OCI-LY3 (cell line): ENCODE results near the gene TRRAP.
A peak's percentile ranks its signal among the peaks of the same experiment; 100 is the strongest.
"Not testable (repeated sequence)": the region's sequence is repeated elsewhere in the genome, so short reads cannot be mapped to it uniquely, and the experiment has no call there.

Experiments used
- H2AFZ ChIP-seq: fragments of 200-600, 300-600 bp; shearing (Covaris generic); 2 replicates; pipeline ENCODE4 v1.6.0; 2014; ENCODE audit warnings: antibody characterized with exemption, low read depth, low read length
- H3K27ac ChIP-seq: fragments of 200-600, 300-600 bp; sonication (generic); 2 replicates; pipeline ENCODE4 v1.5.1; 2014; ENCODE audit warnings: mild to moderate bottlenecking, low read length, moderate library complexity, mixed read lengths
- H3K27me3 ChIP-seq: fragments of 200-600, 300-600 bp; sonication (generic); 2 replicates; pipeline ENCODE4 v1.6.1; 2014; ENCODE audit warnings: low read depth, low read length, mixed read lengths
- H3K36me3 ChIP-seq: fragments of 200-600, 300-600 bp; sonication (generic); replicated peaks from 2 replicates; pipeline ENCODE3; 2014; ENCODE audit warnings: low read depth, low read length, mixed read lengths
- H3K4me1 ChIP-seq: fragments of 300-600, 200-600 bp; sonication (generic); 2 replicates; pipeline ENCODE4 v1.6.1; 2014; ENCODE audit warnings: low read length, mixed read lengths
- H3K4me2 ChIP-seq: fragments of 200-600, 300-600 bp; sonication (generic); 2 replicates; pipeline ENCODE4 v1.6.1; 2014; ENCODE audit warnings: low read length, mixed read lengths
- H3K4me3 ChIP-seq: fragments of 300-600, 200-600 bp; sonication (generic); 2 replicates; pipeline ENCODE4 v1.5.1; 2014; ENCODE audit warnings: antibody characterized with exemption, mild to moderate bottlenecking, low read length, moderate library complexity
- H3K79me2 ChIP-seq: fragments of 300-600, 200-600 bp; shearing (Covaris generic); 2 replicates; pipeline ENCODE4 v1.6.1; 2014; ENCODE audit warnings: mild to moderate bottlenecking, low read length, mixed read lengths
- H3K9ac ChIP-seq: fragments of 300-600, 200-600 bp; shearing (Covaris generic); 2 replicates; pipeline ENCODE4 v1.6.0; 2014; ENCODE audit warnings: mild to moderate bottlenecking, low read length, moderate library complexity
- H3K9me3 ChIP-seq: fragments of 200-600, 300-600 bp; shearing (Covaris generic); 2 replicates; pipeline ENCODE4 v1.6.1; 2014; ENCODE audit warnings: low read length, mixed read lengths; ENCODE audit not compliant: insufficient read depth
- H4K20me1 ChIP-seq: fragments of 200-600, 300-600 bp; sonication (generic); 2 replicates; pipeline ENCODE4 v1.6.1; 2016; ENCODE audit warnings: low read length, mixed read lengths; ENCODE audit not compliant: insufficient read depth
- EZH2phosphoT487 ChIP-seq: fragments of 200-600 bp; shearing (Covaris generic); IDR thresholded peaks from 2 replicates; pipeline ENCODE4 v1.6.1; 2018; ENCODE audit warnings: antibody characterized with exemption, mixed run types, low read depth
- TF ChIP-seq, protein P1 (sequence below): fragments of 200-600, 300-600 bp; sonication (generic); IDR thresholded peaks from 2 replicates; pipeline ENCODE4 v1.5.1; 2014; ENCODE audit warnings: antibody characterized with exemption, low read length, low read depth

TRRAP gene

DNA sequence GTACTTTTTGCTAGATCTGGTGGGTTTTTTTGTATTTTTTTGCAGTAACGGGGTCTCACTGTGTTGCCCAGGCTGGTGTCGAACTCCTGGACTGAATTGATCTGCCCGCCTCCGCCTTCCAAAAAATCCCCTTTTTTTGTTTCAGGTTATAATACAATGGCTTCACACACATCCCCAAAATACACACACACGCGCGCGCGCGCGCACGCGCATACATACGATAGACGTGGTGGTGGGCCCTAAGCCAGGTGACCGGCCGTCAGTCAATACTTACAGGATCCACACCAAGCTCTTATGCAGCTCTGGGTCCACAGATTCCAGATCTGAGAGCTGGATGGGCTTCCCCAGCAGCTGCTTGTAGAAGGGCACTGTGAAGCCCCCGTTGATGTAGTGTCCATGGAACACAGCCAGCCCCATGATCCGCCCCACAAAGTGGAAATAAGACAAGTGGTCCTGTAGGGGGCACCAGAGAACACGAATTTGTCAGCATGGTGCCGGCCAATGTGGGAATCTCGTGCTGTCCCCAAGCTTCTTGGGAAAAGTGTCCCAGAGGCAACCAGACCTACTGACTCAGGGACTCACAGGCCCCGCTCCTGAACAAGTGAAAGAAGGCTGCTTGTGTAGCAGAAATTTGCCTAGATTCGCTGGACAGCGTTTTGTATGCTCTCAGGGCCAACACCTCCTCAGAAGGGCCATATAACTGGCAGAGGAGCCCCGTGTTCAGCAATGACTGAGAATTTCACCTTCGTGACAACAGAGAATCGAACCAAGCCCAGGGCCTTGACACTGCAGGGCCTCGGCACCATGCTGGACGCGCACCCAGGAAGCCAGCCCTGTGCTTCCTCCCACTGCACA is 162.0 kb downstream of the TRRAP start:
- peaks cover 51% of the 10 kb centered on the region for H3K36me3 ChIP-seq
- no peaks in the 10 kb centered on the region for H3K79me2 ChIP-seq
- H4K20me1 ChIP-seq: no peaks in the 10 kb centered on the region
- no peaks in the 10 kb centered on the region for H3K4me1 ChIP-seq
- no peaks in the 10 kb centered on the region for H3K9me3 ChIP-seq
- no peak overlapping the region for H3K27ac ChIP-seq
- H3K27me3 ChIP-seq: no peaks in the 10 kb centered on the region
- no peak overlapping the region for H2AFZ ChIP-seq
- no peak overlapping the region for H3K4me3 ChIP-seq
- no peak for TF ChIP-seq EZH2phosphoT487
- TF ChIP-seq, protein P1, sequence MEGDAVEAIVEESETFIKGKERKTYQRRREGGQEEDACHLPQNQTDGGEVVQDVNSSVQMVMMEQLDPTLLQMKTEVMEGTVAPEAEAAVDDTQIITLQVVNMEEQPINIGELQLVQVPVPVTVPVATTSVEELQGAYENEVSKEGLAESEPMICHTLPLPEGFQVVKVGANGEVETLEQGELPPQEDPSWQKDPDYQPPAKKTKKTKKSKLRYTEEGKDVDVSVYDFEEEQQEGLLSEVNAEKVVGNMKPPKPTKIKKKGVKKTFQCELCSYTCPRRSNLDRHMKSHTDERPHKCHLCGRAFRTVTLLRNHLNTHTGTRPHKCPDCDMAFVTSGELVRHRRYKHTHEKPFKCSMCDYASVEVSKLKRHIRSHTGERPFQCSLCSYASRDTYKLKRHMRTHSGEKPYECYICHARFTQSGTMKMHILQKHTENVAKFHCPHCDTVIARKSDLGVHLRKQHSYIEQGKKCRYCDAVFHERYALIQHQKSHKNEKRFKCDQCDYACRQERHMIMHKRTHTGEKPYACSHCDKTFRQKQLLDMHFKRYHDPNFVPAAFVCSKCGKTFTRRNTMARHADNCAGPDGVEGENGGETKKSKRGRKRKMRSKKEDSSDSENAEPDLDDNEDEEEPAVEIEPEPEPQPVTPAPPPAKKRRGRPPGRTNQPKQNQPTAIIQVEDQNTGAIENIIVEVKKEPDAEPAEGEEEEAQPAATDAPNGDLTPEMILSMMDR: peak; percentile 79
- H3K9ac ChIP-seq: no peak overlapping the region
- H3K4me2 ChIP-seq: no peak overlapping the region

DNA sequence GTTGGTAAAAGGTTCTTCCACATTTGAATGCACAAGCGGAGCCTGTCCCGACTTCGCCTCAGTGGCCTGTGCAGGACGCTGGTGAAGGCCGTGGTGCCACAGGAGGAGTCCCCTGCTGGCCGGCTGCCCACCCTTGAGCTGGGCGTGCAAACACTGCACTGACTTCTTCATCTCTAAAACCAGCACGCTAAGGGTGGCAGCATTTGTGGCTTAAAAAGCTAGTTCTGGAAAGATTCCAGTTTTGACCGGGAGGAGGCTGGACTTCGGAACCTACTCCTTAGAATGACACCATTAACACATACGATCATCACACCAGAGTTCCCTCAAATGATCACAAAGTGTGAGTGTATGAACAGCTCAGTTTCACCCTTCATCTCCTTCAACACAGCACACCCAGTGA is 163.2 kb downstream of the TRRAP start:
- H3K9ac ChIP-seq: no peak overlapping the region
- H3K9me3 ChIP-seq: no peaks in the 10 kb centered on the region
- no peak overlapping the region for H3K4me3 ChIP-seq
- H3K27me3 ChIP-seq: no peaks in the 10 kb centered on the region
- H3K79me2 ChIP-seq: no peaks in the 10 kb centered on the region
- H3K4me2 ChIP-seq: no peak overlapping the region
- no peak overlapping the region for H3K27ac ChIP-seq
- no peaks in the 10 kb centered on the region for H3K4me1 ChIP-seq
- H4K20me1 ChIP-seq: no peaks in the 10 kb centered on the region
- peaks cover 49% of the 10 kb centered on the region for H3K36me3 ChIP-seq
- no peak overlapping the region for H2AFZ ChIP-seq
- TF ChIP-seq, protein P1: no peak
- no peak for TF ChIP-seq EZH2phosphoT487

DNA sequence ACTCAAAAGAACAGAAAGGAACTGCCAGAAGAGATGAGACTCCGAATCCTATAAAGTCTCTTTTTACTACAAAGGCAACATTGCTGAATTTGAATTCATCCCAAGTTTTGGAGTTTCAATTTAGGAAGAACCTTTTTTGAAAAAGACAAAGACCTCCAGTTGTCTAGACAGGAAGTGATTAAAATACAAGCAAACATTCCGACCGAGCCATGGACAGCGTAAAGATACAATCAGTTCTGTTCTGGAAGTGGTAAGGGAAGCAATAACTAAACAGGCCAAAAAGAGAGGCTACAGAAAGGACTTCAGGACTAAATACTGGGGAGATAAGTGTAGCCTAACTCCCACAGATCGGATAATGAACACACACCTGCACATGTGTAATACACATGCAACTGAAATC is 164.6 kb downstream of the TRRAP start:
- H3K4me1 ChIP-seq: no peaks in the 10 kb centered on the region
- no peaks in the 10 kb centered on the region for H4K20me1 ChIP-seq
- H2AFZ ChIP-seq: no peak overlapping the region
- TF ChIP-seq, protein P1: no peak
- no peak for TF ChIP-seq EZH2phosphoT487
- no peaks in the 10 kb centered on the region for H3K27me3 ChIP-seq
- H3K9me3 ChIP-seq: no peaks in the 10 kb centered on the region
- H3K4me3 ChIP-seq: no peak overlapping the region
- no peak overlapping the region for H3K9ac ChIP-seq
- no peak overlapping the region for H3K4me2 ChIP-seq
- no peak overlapping the region for H3K27ac ChIP-seq
- no peaks in the 10 kb centered on the region for H3K79me2 ChIP-seq
- peaks cover 46% of the 10 kb centered on the region for H3K36me3 ChIP-seq

DNA sequence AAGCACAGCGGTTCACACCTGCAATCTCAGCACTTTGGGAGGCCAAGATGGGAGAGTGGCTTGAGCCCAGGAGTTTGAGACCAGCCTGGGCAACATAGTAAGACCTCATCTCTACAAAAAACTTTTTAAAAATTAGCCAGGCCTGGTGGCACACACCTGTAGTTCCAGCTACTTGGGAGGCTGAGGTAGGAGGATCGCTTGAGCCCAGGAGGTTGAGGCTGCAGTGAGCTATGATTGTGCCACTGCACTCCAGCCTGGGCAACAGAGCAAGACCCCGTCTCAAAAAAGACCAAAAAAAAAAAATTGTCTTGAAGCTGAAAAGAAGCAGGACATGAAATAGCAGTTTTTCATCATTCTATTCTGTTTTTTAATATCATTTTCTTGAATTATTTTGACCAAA is 166.5 kb downstream of the TRRAP start:
- H4K20me1 ChIP-seq, H3K4me3 ChIP-seq, H3K27me3 ChIP-seq, H3K9me3 ChIP-seq, H2AFZ ChIP-seq, H3K4me2 ChIP-seq, H3K9ac ChIP-seq, H3K79me2 ChIP-seq, H3K27ac ChIP-seq, H3K4me1 ChIP-seq: not testable (repeated sequence)
- H3K36me3 ChIP-seq: peaks cover 51% of the 10 kb centered on the region

DNA sequence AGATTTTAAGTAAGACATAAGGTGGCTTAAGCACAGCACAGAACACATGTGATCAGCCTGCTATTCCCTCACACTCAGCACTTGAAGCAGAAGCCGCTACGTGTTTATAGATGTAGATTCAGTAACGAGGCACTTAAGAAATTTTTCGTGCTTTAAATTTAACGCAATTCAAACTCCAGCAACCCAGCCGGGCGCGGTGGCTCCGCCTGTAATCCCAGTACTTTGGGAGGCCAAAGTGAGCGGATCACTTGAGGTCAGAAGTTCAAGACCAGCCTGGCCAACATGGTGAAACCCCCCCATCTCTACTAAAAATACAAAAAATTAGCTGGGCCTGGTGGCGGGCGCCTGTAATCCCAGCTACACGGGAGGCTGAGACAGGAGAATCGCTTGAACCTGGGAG is 167.9 kb downstream of the TRRAP start:
- H3K27me3 ChIP-seq, H3K27ac ChIP-seq, H2AFZ ChIP-seq, H3K4me1 ChIP-seq, H3K9me3 ChIP-seq, H3K4me2 ChIP-seq, H3K9ac ChIP-seq, H3K4me3 ChIP-seq, H3K79me2 ChIP-seq, H4K20me1 ChIP-seq: not testable (repeated sequence)
- H3K36me3 ChIP-seq: peaks cover 46% of the 10 kb centered on the region
